ENCODE results near the gene HSF4. TPM values are rescaled to one million over a fixed set of nuclear protein-coding genes. Genes with fewer than 3 reads are reported as not detected.
A peak's percentile ranks its signal among the peaks of the same experiment; 100 is the strongest.

The HSF4 gene
- total RNA-seq, 5 donors from 2014 or later (not counting 1 experiment from before 2014, with no cell fraction given): 22.3 to 66.3 (median 39.1) TPM

- peak overlapping the region; percentile 66 to 87 (median 71) for H3K4me3 Mint-ChIP-seq
- peaks cover 0 to 3% of the 10 kb centered on the region in 2 donors for H3K27me3 Mint-ChIP-seq
- 10% methylated on average over 63 of the region's 74 CpGs for WGBS (ENCODE audit: insufficient coverage)
- H3K27ac Mint-ChIP-seq: peak overlapping the region; percentile 97 to 100
- Histone ChIP-seq H3K4me1 (ENCODE audit: control insufficient read depth in 1 of 2, extremely low read depth in 1 of 2, insufficient read depth in 2 of 2, low read length in 2 of 2) (peaks cover 17 to 74% of the 10 kb centered on the region in 2 experiments), H3K27ac (ENCODE audit: low read length) (no peak overlapping the region), H3K27me3 (replicated peaks in 1 of 2; ENCODE audit: control insufficient read depth in 2 of 2, extremely low read depth in 1 of 2, insufficient read depth in 2 of 2, low read length in 1 of 2) (peaks cover 0 to 10% of the 10 kb centered on the region in 2 experiments), H3K4me3 (ENCODE audit: control insufficient read depth in 1 of 2, extremely low read depth in 1 of 2, low read length in 1 of 2) (peak overlapping the region; percentile 34 to 48), H3K36me3 (ENCODE audit: control insufficient read depth in 2 of 2, extremely low read depth in 1 of 2, insufficient read depth in 1 of 2, low read length in 1 of 2) (peaks cover 0 to 3% of the 10 kb centered on the region in 2 donors), H3K9me3 (no peaks in the 10 kb centered on the region)
- H3K4me1 Mint-ChIP-seq: peaks cover 59 to 66% (median 63%) of the 10 kb centered on the region in 3 donors
- H3K9me3 Mint-ChIP-seq: no peaks in the 10 kb centered on the region
- POLR2A ChIA-PET: interaction anchor here in 1 of 2 donors (0.5 to 0.6 kb wide), 2 partner anchors 127 to 536 kb away, joined by 6 to 13 read pairs; no protein-coding TSS in a partner anchor
- CTCF ChIA-PET: interaction anchor here (0.5 to 1.4 kb wide), 18 partner anchors 14 to 283 kb away, joined by 3 to 24 read pairs (median 4); no protein-coding TSS in a partner anchor
- ATAC-seq (replicated peaks in 1 of 4): peak; percentile 41 to 48 (median 41)
- peak; percentile 37 to 90 (median 69) for DNase-seq
- H3K36me3 Mint-ChIP-seq: peaks cover 6% of the 10 kb centered on the region
Measured at GRCh38 chr16:67155295-67156142, 9.0 kb upstream of the HSF4 start.

- H3K27ac Mint-ChIP-seq: peak overlapping the region; percentile 97 to 100
Measured at GRCh38 chr16:67156143-67156844, 8.3 kb upstream of the HSF4 start.

GRCh38 chr16:67157106-67157748 lies 7.3 kb upstream of the HSF4 start:
- CTCF ChIA-PET: interaction anchor here (0.5 to 1.6 kb wide), 8 partner anchors 11 to 182 kb away, joined by 3 to 8 read pairs (median 3); partner anchors contain the start of gene FHOD1 (in 1 of the 2)
- Mint-ChIP-seq H3K9me3 (no peaks in the 10 kb centered on the region), H3K36me3 (peaks cover 6% of the 10 kb centered on the region), H3K27ac (peak overlapping the region; percentile 97 to 100), H3K4me3 (peak overlapping the region; percentile 87 to 93 (median 92)), H3K4me1 (peaks cover 58 to 68% (median 64%) of the 10 kb centered on the region in 3 donors), H3K27me3 (peaks cover 4 to 6% of the 10 kb centered on the region in 2 donors)
- Histone ChIP-seq H3K4me3 (ENCODE audit: control insufficient read depth in 1 of 2, extremely low read depth in 1 of 2, low read length in 1 of 2) (no peak overlapping the region), H3K4me1 (ENCODE audit: control insufficient read depth in 1 of 2, extremely low read depth in 1 of 2, insufficient read depth in 2 of 2, low read length in 2 of 2) (peaks cover 21 to 76% of the 10 kb centered on the region in 2 experiments), H3K27me3 (replicated peaks in 1 of 2; ENCODE audit: control insufficient read depth in 2 of 2, extremely low read depth in 1 of 2, insufficient read depth in 2 of 2, low read length in 1 of 2) (peaks cover 3 to 19% of the 10 kb centered on the region in 2 experiments), H3K27ac (ENCODE audit: low read length) (peak overlapping the region; percentile 98), H3K36me3 (ENCODE audit: control insufficient read depth in 2 of 2, extremely low read depth in 1 of 2, insufficient read depth in 1 of 2, low read length in 1 of 2) (peaks cover 0 to 3% of the 10 kb centered on the region in 2 donors), H3K9me3 (no peaks in the 10 kb centered on the region)
- 89% methylated on average over 6 of the region's 7 CpGs for WGBS (ENCODE audit: insufficient coverage)
- POLR2A ChIA-PET: interaction anchor here (0.5 to 0.8 kb wide), 2 partner anchors 87 to 176 kb away, joined by 3 to 4 read pairs; no protein-coding TSS in a partner anchor
- ATAC-seq (replicated peaks in 1 of 4): no peak
- no peak for DNase-seq

More at GRCh38 chr16:67156143-67156844, 8.3 kb upstream of the HSF4 start:
- peaks cover 17 to 74% of the 10 kb centered on the region in 2 experiments for H3K4me1 ChIP-seq (ENCODE audit: control insufficient read depth in 1 of 2, extremely low read depth in 1 of 2, insufficient read depth in 2 of 2, low read length in 2 of 2)
- ChIA-PET POLR2A (interaction anchor here in 1 of 2 donors (0.5 kb wide), 1 partner anchor 535 kb away, joined by 6 read pairs; no protein-coding TSS in a partner anchor), CTCF (interaction anchor here in 1 of 2 donors (1.4 to 1.6 kb wide), 3 partner anchors 91 to 143 kb away, joined by 3 to 10 read pairs (median 8); partner anchors contain the start of gene FHOD1)
- H3K9me3 ChIP-seq: no peaks in the 10 kb centered on the region
- H3K27me3 ChIP-seq (replicated peaks in 1 of 2; ENCODE audit: control insufficient read depth in 2 of 2, extremely low read depth in 1 of 2, insufficient read depth in 2 of 2, low read length in 1 of 2): peaks cover 0 to 10% of the 10 kb centered on the region in 2 experiments
- H3K4me3 Mint-ChIP-seq: peak overlapping the region in 2 of 3 donors; percentile 14 to 87
- no peak overlapping the region for H3K4me3 ChIP-seq (ENCODE audit: control insufficient read depth in 1 of 2, extremely low read depth in 1 of 2, low read length in 1 of 2)
- 87% methylated on average over 14 of the region's 15 CpGs for WGBS (ENCODE audit: insufficient coverage)
- no peaks in the 10 kb centered on the region for H3K9me3 Mint-ChIP-seq
- H3K4me1 Mint-ChIP-seq: peaks cover 60 to 66% (median 66%) of the 10 kb centered on the region in 3 donors
- peak overlapping the region; percentile 98 for H3K27ac ChIP-seq (ENCODE audit: low read length)
- peaks cover 0 to 4% of the 10 kb centered on the region in 2 donors for H3K27me3 Mint-ChIP-seq
- DNase-seq: no peak
- ATAC-seq (replicated peaks in 1 of 4): no peak
- peaks cover 0 to 3% of the 10 kb centered on the region in 2 donors for H3K36me3 ChIP-seq (ENCODE audit: control insufficient read depth in 2 of 2, extremely low read depth in 1 of 2, insufficient read depth in 1 of 2, low read length in 1 of 2)
- peaks cover 6% of the 10 kb centered on the region for H3K36me3 Mint-ChIP-seq

- ChIA-PET POLR2A (interaction anchor here in 1 of 2 donors (0.8 kb wide), 1 partner anchor 86 kb away, joined by 4 read pairs; no protein-coding TSS in a partner anchor), CTCF (interaction anchor here (0.5 to 1.6 kb wide), 9 partner anchors 10 to 183 kb away, joined by 3 to 8 read pairs (median 3); partner anchors contain the start of gene FHOD1 (in 1 of the 2))
- peaks cover 6 to 28% of the 10 kb centered on the region in 2 experiments for H3K27me3 ChIP-seq (replicated peaks in 1 of 2; ENCODE audit: control insufficient read depth in 2 of 2, extremely low read depth in 1 of 2, insufficient read depth in 2 of 2, low read length in 1 of 2)
- peak in 1 of 35 experiments; percentile 61 for DNase-seq
- 61% methylated on average over 2 of the region's 7 CpGs for WGBS (ENCODE audit: insufficient coverage)
- peak overlapping the region; percentile 97 to 100 for H3K27ac Mint-ChIP-seq
- peaks cover 0 to 3% of the 10 kb centered on the region in 2 donors for H3K36me3 ChIP-seq (ENCODE audit: control insufficient read depth in 2 of 2, extremely low read depth in 1 of 2, insufficient read depth in 1 of 2, low read length in 1 of 2)
- H3K36me3 Mint-ChIP-seq: peaks cover 6% of the 10 kb centered on the region
- H3K4me3 ChIP-seq (ENCODE audit: control insufficient read depth in 1 of 2, extremely low read depth in 1 of 2, low read length in 1 of 2): peak overlapping the region in 1 of 2 donors; percentile 96
- peaks cover 26 to 84% of the 10 kb centered on the region in 2 experiments for H3K4me1 ChIP-seq (ENCODE audit: control insufficient read depth in 1 of 2, extremely low read depth in 1 of 2, insufficient read depth in 2 of 2, low read length in 2 of 2)
- peaks cover 8 to 10% of the 10 kb centered on the region in 2 donors for H3K27me3 Mint-ChIP-seq
- peaks cover 53 to 68% (median 62%) of the 10 kb centered on the region in 3 donors for H3K4me1 Mint-ChIP-seq
- peak overlapping the region; percentile 98 for H3K27ac ChIP-seq (ENCODE audit: low read length)
- no peaks in the 10 kb centered on the region for H3K9me3 ChIP-seq
- peak in 1 of 4 experiments; percentile 4 for ATAC-seq (replicated peaks in 1 of 4)
- no peaks in the 10 kb centered on the region for H3K9me3 Mint-ChIP-seq
- H3K4me3 Mint-ChIP-seq: peak overlapping the region; percentile 87 to 93 (median 92)
Measured at GRCh38 chr16:67157892-67158635, 6.5 kb upstream of the HSF4 start.

All from T-cell (primary cell).